Type B pancreatic cell (in vitro differentiated cells): ENCODE data around the gene NSD1. TPM values are rescaled to one million over a fixed set of nuclear protein-coding genes. Genes with fewer than 3 reads are reported as not detected.

Experiments used
- DNase-seq: peaks from one replicate; pipeline ENCODE4 v3.0.0; 2021; ENCODE audit warnings: mixed read lengths; ENCODE audit not compliant: unreplicated experiment; ENCODE audit errors: extremely low spot score
- H3K27ac Mint-ChIP-seq: 2 replicates; pipeline ENCODE4 v1.8.0; 2021; ENCODE audit warnings: mild to moderate bottlenecking, mixed read lengths
- H3K27me3 Mint-ChIP-seq: 2 replicates; pipeline ENCODE4 v1.8.0; 2021; ENCODE audit warnings: mixed read lengths
- H3K36me3 Mint-ChIP-seq: 2 replicates; pipeline ENCODE4 v1.8.0; 2021; ENCODE audit warnings: mixed read lengths
- H3K4me1 Mint-ChIP-seq: one replicate; pipeline ENCODE4 v1.8.0; 2021; ENCODE audit warnings: mixed read lengths; ENCODE audit not compliant: unreplicated experiment
- H3K4me3 Mint-ChIP-seq: 2 replicates; pipeline ENCODE4 v1.8.0; 2021; ENCODE audit warnings: mild to moderate bottlenecking, mixed read lengths
- H3K9me3 Mint-ChIP-seq: 2 replicates; pipeline ENCODE4 v1.8.0; 2021; ENCODE audit warnings: mixed read lengths
- CTCF ChIP-seq: fragments of 200-600 bp; sonication (generic); conservative IDR thresholded peaks from 2 replicates; pipeline ENCODE4 v1.5.0; 2021; ENCODE audit warnings: antibody characterized with exemption, mild to moderate bottlenecking
- total RNA-seq: library from RNA; stranded (reverse); gene quantifications from 2 replicates; pipeline ENCODE4 v1.2.1, GENCODE V29; 2021; ENCODE audit warnings: low replicate concordance

Gene NSD1
- total RNA-seq, 1 donor from 2014 or later, result 115 TPM

GRCh38 chr5:177133853-177134696 lies 502 bp downstream of the NSD1 start:
- Mint-ChIP-seq H3K27ac (peak overlapping the region; percentile 82), H3K4me1 (peaks cover 22% of the 10 kb centered on the region), H3K9me3 (no peaks in the 10 kb centered on the region)

GRCh38 chr5:177134697-177135225 lies 1.2 kb downstream of the NSD1 start:
- Mint-ChIP-seq H3K4me3 (peak overlapping the region; percentile 92), H3K4me1 (peaks cover 24% of the 10 kb centered on the region), H3K9me3 (no peaks in the 10 kb centered on the region), H3K27me3 (no peaks in the 10 kb centered on the region), H3K27ac (peak overlapping the region; percentile 82), H3K36me3 (peaks cover 27% of the 10 kb centered on the region)
- DNase-seq, result no peak
- no peak for TF ChIP-seq CTCF

More at GRCh38 chr5:177133853-177134696, 502 bp downstream of the NSD1 start:
- Mint-ChIP-seq H3K36me3 (peaks cover 24% of the 10 kb centered on the region), H3K4me3 (peak overlapping the region; percentile 92), H3K27me3 (no peaks in the 10 kb centered on the region)
- TF ChIP-seq CTCF, result no peak
- DNase-seq, result peak; percentile 76

- Mint-ChIP-seq H3K36me3 (peaks cover 49% of the 10 kb centered on the region), H3K9me3 (no peaks in the 10 kb centered on the region), H3K4me1 (peaks cover 32% of the 10 kb centered on the region), H3K4me3 (no peak overlapping the region), H3K27ac (no peak overlapping the region), H3K27me3 (no peaks in the 10 kb centered on the region)
- no peak for TF ChIP-seq CTCF
- no peak for DNase-seq
Measured at GRCh38 chr5:177140312-177140711, 6.7 kb downstream of the NSD1 start.

- Mint-ChIP-seq H3K27me3 (no peaks in the 10 kb centered on the region), H3K9me3 (no peaks in the 10 kb centered on the region), H3K4me1 (peaks cover 28% of the 10 kb centered on the region), H3K4me3 (no peak overlapping the region), H3K36me3 (peaks cover 41% of the 10 kb centered on the region), H3K27ac (peak overlapping the region; percentile 4)
- no peak for DNase-seq
- TF ChIP-seq CTCF, result no peak
Measured at GRCh38 chr5:177141496-177141895, 7.9 kb downstream of the NSD1 start.

GRCh38 chr5:177142098-177142611 lies 8.6 kb downstream of the NSD1 start:
- Mint-ChIP-seq H3K36me3 (peaks cover 37% of the 10 kb centered on the region), H3K27me3 (no peaks in the 10 kb centered on the region), H3K4me3 (no peak overlapping the region), H3K9me3 (no peaks in the 10 kb centered on the region), H3K27ac (no peak overlapping the region), H3K4me1 (peaks cover 22% of the 10 kb centered on the region)
- no peak for TF ChIP-seq CTCF
- DNase-seq, result no peak
